AML-193 (cell line): ENCODE data around the gene SPATA46.
"Not testable (repeated sequence)": the region's sequence is repeated elsewhere in the genome, so short reads cannot be mapped to it uniquely, and the experiment has no call there.

Experiments used
- DNase-seq, 2 experiments: peaks; one replicate each; lab custom pipeline; 2025; lab: John Stamatoyannopoulos, UW

The SPATA46 gene

GRCh38 chr1:162376691-162377090 is at the start of gene SPATA46:
SPATA46 (minus strand) TSS chr1:162376854; CDS start chr1:162376790, 64 bp downstream.
- no peak for DNase-seq

- peak; percentile 88 to 89 for DNase-seq
Measured at GRCh38 chr1:162422662-162423375, 46.2 kb upstream of the SPATA46 start.

- DNase-seq, result no peak
Measured at GRCh38 chr1:162421258-162422164, 44.9 kb upstream of the SPATA46 start.

- DNase-seq, result no peak
Measured at GRCh38 chr1:162420120-162420519, 43.5 kb upstream of the SPATA46 start.

GRCh38 chr1:162419450-162419931 is 42.8 kb upstream of the SPATA46 start:
- not testable (repeated sequence) for DNase-seq

- not testable (repeated sequence) for DNase-seq
Measured at GRCh38 chr1:162418584-162418983, 41.9 kb upstream of the SPATA46 start.

GRCh38 chr1:162417650-162418049 is 41.0 kb upstream of the SPATA46 start:
- no peak for DNase-seq

GRCh38 chr1:162416909-162417308 is 40.3 kb upstream of the SPATA46 start:
- DNase-seq, result no peak

GRCh38 chr1:162416215-162416614 is 39.6 kb upstream of the SPATA46 start:
- DNase-seq, result no peak

GRCh38 chr1:162412002-162412401 is 35.3 kb upstream of the SPATA46 start, which contains the start of gene SH2D1B:
SH2D1B (minus strand) TSS chr1:162412136; CDS start chr1:162412016, 120 bp downstream.
- no peak for DNase-seq

GRCh38 chr1:162407539-162407938 is 30.9 kb upstream of the SPATA46 start:
- no peak for DNase-seq

GRCh38 chr1:162406811-162407210 is 30.2 kb upstream of the SPATA46 start:
- no peak for DNase-seq

- DNase-seq, result no peak
Measured at GRCh38 chr1:162405800-162406199, 29.1 kb upstream of the SPATA46 start.

GRCh38 chr1:162404550-162405160 is 28.0 kb upstream of the SPATA46 start:
- no peak for DNase-seq

- DNase-seq, result no peak
Measured at GRCh38 chr1:162400790-162401355, 24.2 kb upstream of the SPATA46 start.

- DNase-seq, result no peak
Measured at GRCh38 chr1:162398999-162399580, 22.4 kb upstream of the SPATA46 start.

GRCh38 chr1:162397943-162398560 is 21.4 kb upstream of the SPATA46 start:
- DNase-seq, result no peak

- no peak for DNase-seq
Measured at GRCh38 chr1:162397039-162397448, 20.4 kb upstream of the SPATA46 start.

- no peak for DNase-seq
Measured at GRCh38 chr1:162396201-162396906, 19.7 kb upstream of the SPATA46 start.

- DNase-seq, result peak; percentile 30 to 38
Measured at GRCh38 chr1:162391790-162392563, 15.3 kb upstream of the SPATA46 start.
